ENCODE results near the gene KLF6.

GRCh38 chr10:3814838-3815220 lies 29.8 kb upstream of the KLF6 start:
- TF ChIP-seq, protein P1, sequence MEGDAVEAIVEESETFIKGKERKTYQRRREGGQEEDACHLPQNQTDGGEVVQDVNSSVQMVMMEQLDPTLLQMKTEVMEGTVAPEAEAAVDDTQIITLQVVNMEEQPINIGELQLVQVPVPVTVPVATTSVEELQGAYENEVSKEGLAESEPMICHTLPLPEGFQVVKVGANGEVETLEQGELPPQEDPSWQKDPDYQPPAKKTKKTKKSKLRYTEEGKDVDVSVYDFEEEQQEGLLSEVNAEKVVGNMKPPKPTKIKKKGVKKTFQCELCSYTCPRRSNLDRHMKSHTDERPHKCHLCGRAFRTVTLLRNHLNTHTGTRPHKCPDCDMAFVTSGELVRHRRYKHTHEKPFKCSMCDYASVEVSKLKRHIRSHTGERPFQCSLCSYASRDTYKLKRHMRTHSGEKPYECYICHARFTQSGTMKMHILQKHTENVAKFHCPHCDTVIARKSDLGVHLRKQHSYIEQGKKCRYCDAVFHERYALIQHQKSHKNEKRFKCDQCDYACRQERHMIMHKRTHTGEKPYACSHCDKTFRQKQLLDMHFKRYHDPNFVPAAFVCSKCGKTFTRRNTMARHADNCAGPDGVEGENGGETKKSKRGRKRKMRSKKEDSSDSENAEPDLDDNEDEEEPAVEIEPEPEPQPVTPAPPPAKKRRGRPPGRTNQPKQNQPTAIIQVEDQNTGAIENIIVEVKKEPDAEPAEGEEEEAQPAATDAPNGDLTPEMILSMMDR (conservative IDR thresholded peaks at IDR 0.05 in 1 of 2, IDR thresholded peaks at IDR 0.05 in 1 of 2; ENCODE audit: extremely low read depth in 1 of 2, insufficient read depth in 1 of 2, low read depth in 1 of 2, low read length in 2 of 2), result no peak
- no peak for TF ChIP-seq EZH2 (IDR thresholded peaks at IDR 0.05; ENCODE audit: borderline replicate concordance, low read length)
